Smooth muscle cell of the brain vasculature (primary cell): ENCODE measurements around the gene GANC.
"Not testable (repeated sequence)": the region's sequence is repeated elsewhere in the genome, so short reads cannot be mapped to it uniquely, and the experiment has no call there.

Experiments
- DNase-seq: peaks from one replicate; pipeline ENCODE4 v3.0.0-alpha.2; 2012; ENCODE audit warnings: low read depth, low spot score

The GANC gene

GRCh38 chr15:42272939-42273899 lies at the start of gene GANC, which contains the start of gene TMEM87A:
Gene GANC (plus strand): TSS chr15:42273201. CDS start chr15:42274482, 1,281 bp downstream.
Gene TMEM87A (minus strand): TSS chr15:42273433. CDS start chr15:42273398, 35 bp downstream.
- peak; percentile 96 for DNase-seq

DNA sequence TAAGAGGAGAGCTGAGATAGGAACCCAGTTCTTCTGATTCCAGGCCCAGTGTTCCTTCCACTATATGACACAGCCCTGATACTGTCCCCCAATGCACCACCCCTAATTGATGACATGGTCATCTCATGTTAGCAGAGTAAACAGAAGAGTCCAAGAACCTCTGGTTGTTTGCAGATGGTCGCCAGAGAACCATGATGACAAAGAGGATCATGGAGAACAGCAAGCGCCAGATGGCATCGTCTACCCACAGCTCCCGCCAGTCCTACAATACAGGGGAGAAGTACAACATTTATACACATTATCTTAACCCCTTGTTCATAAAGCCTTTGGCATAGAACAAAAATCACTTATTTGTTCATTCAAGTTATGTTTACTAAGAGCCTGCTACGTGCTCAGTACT lies 46.4 kb upstream of the GANC start:
- DNase-seq = no peak

DNA sequence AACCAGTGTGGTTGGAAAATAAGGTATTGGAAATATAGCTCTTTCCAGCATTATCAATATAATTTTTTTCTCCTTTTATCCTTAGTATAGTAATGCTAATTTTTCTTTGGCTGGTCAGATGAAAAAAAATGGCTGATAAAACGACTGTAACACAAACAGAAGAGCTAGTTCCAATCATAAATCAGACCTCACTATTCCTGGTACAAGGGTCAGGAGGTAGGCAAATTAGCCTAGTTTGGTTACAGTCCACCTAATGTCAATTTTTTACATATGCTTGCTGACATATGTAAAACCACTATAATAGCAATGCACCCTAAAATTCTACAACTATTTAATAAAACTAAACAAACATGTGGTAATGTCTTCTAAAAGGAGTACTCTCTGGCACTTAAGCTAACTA lies 45.0 kb upstream of the GANC start:
- DNase-seq = no peak

DNA sequence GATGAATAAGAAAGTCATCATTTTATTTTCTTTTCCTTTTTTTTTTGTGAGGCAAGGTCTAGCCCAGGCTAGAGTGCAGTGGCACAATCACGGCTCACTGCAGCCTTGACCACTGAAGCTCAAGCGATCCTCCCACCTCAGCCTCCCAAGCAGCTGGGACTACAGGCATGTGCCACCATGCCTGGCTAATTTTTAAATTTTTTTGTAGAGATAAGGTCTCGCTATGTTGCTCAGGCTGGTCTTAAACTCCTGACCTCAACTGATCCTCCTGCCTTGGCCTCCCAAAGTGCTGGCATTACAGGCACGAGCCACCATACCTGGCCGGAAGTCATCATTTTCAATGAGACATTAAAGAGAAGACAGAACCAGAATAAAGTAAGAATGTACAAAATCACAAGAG lies 44.0 kb upstream of the GANC start:
- DNase-seq = not testable (repeated sequence)

- no peak for DNase-seq
Measured at GRCh38 chr15:42231088-42231487, 41.9 kb upstream of the GANC start.

- DNase-seq = no peak
Measured at GRCh38 chr15:42232606-42233005, 40.4 kb upstream of the GANC start.

DNA sequence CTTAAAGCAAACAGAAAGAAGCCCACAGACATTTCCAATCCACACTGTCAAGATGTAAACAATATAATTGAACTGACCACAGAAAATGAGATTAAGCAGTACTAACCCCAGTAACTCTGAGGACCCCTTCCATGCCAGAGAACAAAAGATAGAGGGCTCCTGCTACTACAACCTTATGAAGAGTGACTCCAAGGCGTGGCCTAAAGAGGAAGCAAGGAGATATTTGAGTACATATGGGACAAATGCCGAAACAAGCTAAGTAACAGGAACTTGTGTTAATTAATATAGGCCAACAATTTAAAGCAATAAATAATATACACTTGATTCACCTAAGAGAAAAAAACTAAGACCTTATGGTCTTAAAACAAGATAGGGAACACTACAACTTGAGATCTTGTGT lies 39.9 kb upstream of the GANC start:
- DNase-seq = no peak

DNA sequence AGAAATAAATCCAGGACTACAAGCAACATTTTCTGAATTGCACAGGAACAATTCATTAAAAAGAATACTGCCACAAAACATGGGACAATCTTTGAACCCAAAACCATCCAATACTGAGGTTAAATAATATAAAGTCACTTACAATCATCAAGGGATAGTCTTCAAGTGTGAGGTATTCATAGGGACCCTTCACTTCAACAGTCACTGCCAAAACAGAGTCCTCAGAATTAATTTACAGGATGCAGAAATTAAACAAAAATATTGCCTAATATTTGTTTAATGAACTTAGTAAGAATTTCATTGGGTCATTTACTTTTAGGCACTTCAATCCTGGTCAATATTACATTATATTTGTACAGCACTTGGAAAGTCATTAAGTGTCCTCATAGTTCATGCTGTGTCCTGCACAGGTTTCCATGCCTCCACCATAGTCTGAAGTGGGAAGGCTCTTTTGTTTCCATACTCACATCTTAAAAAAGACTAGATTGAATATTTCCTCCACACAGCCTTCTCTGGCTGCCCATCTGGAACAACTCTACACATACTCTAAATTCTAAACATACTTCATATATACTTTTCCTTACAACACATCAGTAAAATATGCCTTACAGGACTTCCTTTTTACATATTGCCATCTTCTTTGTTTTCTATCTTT lies 33.3 kb upstream of the GANC start:
- no peak for DNase-seq

GRCh38 chr15:42240823-42241222 lies 32.2 kb upstream of the GANC start:
- DNase-seq = no peak

DNA sequence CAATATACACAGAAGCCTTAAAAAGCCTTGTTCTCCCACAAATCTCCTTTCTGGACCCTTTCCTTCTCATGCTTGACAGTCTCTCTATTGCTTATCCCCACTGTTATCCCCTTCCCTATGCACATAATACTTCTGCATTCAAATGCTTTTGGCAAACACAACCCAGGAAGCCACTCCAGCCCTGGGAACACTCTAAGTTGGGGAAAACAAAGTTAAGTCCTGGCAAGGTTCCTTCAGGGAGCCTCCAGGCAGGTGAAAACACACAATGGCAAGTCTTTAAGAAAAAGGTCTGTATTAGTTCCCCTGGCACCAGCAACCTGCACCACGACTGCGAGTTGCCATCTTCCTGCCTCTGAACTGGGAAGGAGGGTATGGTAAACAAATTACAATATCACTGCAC lies 19.7 kb upstream of the GANC start:
- DNase-seq = no peak

DNA sequence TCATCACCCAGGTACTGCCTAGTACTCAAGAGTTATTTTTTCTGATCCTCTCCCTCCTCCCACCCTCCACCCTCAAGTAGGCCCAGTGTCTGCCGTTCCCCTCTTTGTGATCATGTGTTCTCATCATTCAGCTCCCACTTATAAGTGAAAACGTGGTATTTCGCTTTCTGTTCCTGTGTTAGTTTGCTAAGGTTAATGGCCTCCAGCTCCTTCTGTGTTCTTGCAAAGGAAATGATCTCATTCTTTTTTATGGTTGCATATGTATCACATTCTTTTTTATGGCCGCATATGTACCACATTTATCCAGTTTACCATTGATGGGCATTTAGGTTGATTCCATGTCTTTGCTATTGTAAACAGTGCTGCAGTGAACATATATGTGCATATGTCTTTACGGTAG lies 8.2 kb upstream of the GANC start:
- DNase-seq = no peak

GRCh38 chr15:42267286-42267685 lies 5.7 kb upstream of the GANC start:
- no peak for DNase-seq

- no peak for DNase-seq
Measured at GRCh38 chr15:42270551-42270950, 2.5 kb upstream of the GANC start.

- no peak for DNase-seq
Measured at GRCh38 chr15:42270996-42271395, 2.0 kb upstream of the GANC start.

DNA sequence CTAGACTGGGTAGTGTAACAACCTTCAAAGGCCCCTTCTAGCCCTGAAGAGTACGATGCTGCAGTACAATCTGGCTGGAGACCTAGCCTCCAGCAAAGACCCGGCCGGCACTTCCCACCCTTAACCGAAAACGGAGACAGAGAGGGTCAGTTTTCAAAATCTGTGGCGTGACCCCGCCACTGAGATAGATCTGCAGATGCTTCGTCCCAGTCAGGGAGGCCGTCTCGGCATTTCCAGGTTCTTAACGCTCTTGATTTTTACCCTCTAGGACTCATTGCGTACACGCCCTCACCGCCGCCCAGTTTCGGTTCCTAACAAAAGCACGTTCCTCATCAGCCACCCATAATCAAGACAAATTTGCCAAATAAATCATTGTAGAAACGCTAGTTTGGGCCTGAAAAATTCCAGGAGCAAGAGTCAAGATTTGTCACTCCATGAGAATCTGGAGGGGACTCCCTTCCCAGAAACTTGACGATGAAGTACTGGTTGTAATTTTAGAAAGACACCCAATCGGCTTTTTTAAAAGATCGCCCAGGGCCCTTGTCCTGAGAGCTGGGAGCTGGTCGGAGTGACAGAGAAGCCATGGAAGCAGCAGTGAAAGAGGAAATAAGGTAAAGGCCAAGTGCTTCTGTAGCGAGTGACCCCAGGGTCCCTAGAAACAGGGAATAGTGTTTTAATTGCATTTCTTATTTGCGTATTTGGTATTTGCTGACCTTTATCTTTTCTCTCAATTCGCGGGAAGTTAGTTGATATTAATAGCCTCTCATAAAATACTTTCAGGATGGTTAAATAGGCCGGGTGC lies 1.1 kb downstream of the GANC start:
- DNase-seq = peak; percentile 17

GRCh38 chr15:42274702-42274989 lies 1.6 kb downstream of the GANC start:
- no peak for DNase-seq

GRCh38 chr15:42275780-42276391 lies 2.9 kb downstream of the GANC start:
- no peak for DNase-seq

GRCh38 chr15:42276762-42277161 lies 3.8 kb downstream of the GANC start:
- no peak for DNase-seq

- no peak for DNase-seq
Measured at GRCh38 chr15:42279234-42279723, 6.3 kb downstream of the GANC start.

DNA sequence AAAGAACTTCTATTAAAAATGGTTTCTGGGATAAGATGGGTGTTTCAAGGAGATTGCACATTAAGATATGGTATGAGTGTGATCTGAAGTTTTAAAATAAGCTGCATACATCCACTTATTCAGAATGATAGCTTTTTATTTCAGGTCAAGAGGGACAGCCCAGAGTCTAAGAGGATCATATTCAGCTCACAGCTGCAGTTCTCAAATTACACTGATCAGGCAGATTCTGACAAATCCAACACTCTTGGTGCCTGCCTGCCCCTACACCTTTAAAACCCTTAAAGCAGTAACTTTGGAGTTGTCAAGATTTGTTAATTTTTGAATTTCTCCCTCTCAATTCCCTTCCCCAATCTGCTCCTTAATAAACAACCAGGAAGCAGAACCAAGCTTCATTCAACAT lies 9.3 kb downstream of the GANC start:
- DNase-seq = no peak

GRCh38 chr15:42282926-42283325 lies 9.9 kb downstream of the GANC start:
- no peak for DNase-seq

DNA sequence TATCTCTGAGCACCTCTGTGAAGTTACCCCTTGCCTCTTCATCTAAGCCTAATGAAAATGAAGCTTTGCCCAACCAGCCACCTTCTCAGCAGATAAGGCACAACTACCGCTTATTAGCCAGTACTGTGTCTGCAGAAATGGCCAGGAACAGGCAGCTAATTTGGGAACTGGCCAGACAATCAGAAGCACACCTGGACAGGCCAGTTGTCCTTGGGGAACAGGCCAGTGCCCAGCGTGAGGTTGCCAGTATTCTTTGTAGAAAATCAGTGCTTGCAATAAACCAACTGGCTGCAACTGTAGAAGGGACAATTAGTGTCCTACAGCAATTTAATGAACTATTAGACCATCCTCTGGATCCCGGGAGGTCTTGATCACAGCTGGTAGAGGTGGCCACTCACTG lies 10.7 kb downstream of the GANC start:
- no peak for DNase-seq
